Neural progenitor cell (in vitro differentiated cells): Measurements from ENCODE around the gene VSTM4. TPM values are rescaled to one million over a fixed set of nuclear protein-coding genes. Genes with fewer than 3 reads are reported as not detected.

Experiments used
- DNase-seq: peaks from one replicate; pipeline ENCODE4 v3.0.0-alpha.2; 2016; ENCODE audit warnings: low spot score
- H2AFZ ChIP-seq: fragments of 200-600 bp; sonication (generic); replicated peaks from 2 replicates; pipeline ENCODE4 v1.6.1; 2016; ENCODE audit warnings: antibody characterized with exemption
- H3F3A ChIP-seq: fragments of 200-600 bp; sonication (generic); 2 replicates; pipeline ENCODE4 v1.6.1; 2016; ENCODE audit warnings: antibody characterized with exemption, low read depth
- H3K27ac ChIP-seq: fragments of 200-600 bp; sonication (generic); 2 replicates; pipeline ENCODE4 v1.5.1; 2016; ENCODE audit warnings: mild to moderate bottlenecking
- H3K27me3 ChIP-seq: fragments of 200-600 bp; sonication (generic); 2 replicates; pipeline ENCODE4 v1.6.1; 2016; ENCODE audit warnings: mild to moderate bottlenecking, moderate library complexity
- H3K36me3 ChIP-seq: fragments of 200-600 bp; sonication (generic); 2 replicates; pipeline ENCODE4 v1.5.1; 2016
- H3K4me1 ChIP-seq: fragments of 200-600 bp; sonication (generic); 2 replicates; pipeline ENCODE4 v1.6.1; 2016; ENCODE audit warnings: mixed run types
- H3K4me2 ChIP-seq: fragments of 200-600 bp; sonication (generic); 2 replicates; pipeline ENCODE4 v1.6.1; 2016
- H3K4me3 ChIP-seq: fragments of 200-600 bp; sonication (generic); 2 replicates; pipeline ENCODE4 v1.5.1; 2016
- H3K79me2 ChIP-seq: fragments of 200-600 bp; sonication (generic); 2 replicates; pipeline ENCODE4 v1.6.1; 2016; ENCODE audit warnings: low read depth
- H3K9ac ChIP-seq: fragments of 200-600 bp; sonication (generic); 2 replicates; pipeline ENCODE4 v1.6.1; 2016
- H3K9me3 ChIP-seq: fragments of 200-600 bp; sonication (generic); 2 replicates; pipeline ENCODE4 v1.5.1; 2016; ENCODE audit warnings: low read depth
- H4K20me1 ChIP-seq: fragments of 200-600 bp; sonication (generic); 2 replicates; pipeline ENCODE4 v1.6.1; 2016; ENCODE audit warnings: low read depth
- H3K27ac Mint-ChIP-seq: 3 replicates; pipeline ENCODE4 v1.8.0; 2021; ENCODE audit warnings: mixed read lengths
- H3K27me3 Mint-ChIP-seq: 2 replicates; pipeline ENCODE4 v1.8.0; 2022; ENCODE audit warnings: low read depth, mild to moderate bottlenecking, inconsistent platforms, moderate library complexity, mixed read lengths; ENCODE audit not compliant: insufficient read depth
- H3K36me3 Mint-ChIP-seq: 3 replicates; pipeline ENCODE4 v1.8.0; 2021; ENCODE audit warnings: mixed read lengths
- H3K4me1 Mint-ChIP-seq: 3 replicates; pipeline ENCODE4 v1.8.0; 2021; ENCODE audit warnings: mixed read lengths
- H3K4me3 Mint-ChIP-seq: 3 replicates; pipeline ENCODE4 v1.8.0; 2021; ENCODE audit warnings: mild to moderate bottlenecking, moderate library complexity, mixed read lengths
- H3K9me3 Mint-ChIP-seq: 3 replicates; pipeline ENCODE4 v1.8.0; 2020; ENCODE audit warnings: mixed read lengths
- EZH2 ChIP-seq: fragments of 200-600 bp; sonication (generic); IDR thresholded peaks from 2 replicates; pipeline ENCODE4 v1.6.1; 2017; ENCODE audit warnings: antibody characterized with exemption, mild to moderate bottlenecking, moderate library complexity
- EZH2phosphoT487 ChIP-seq: fragments of 200-600 bp; sonication (generic); IDR thresholded peaks from 2 replicates; pipeline ENCODE4 v1.6.1; 2017; ENCODE audit warnings: antibody characterized with exemption
- total RNA-seq: library from RNA; depleted of rRNA; stranded (reverse); fragments of >200 nt; gene quantifications from 2 replicates; pipeline ENCODE4 v1.2.3, GENCODE V29; 2015; ENCODE audit warnings: low replicate concordance
- TF ChIP-seq, protein P1 (sequence below): fragments of 200-600 bp; sonication (generic); IDR thresholded peaks from 2 replicates; pipeline ENCODE4 v1.5.1; 2017; ENCODE audit warnings: antibody characterized with exemption, mild to moderate bottlenecking

VSTM4 gene
- total RNA-seq, 1 donor from 2014 or later, result 0.92 TPM

DNA sequence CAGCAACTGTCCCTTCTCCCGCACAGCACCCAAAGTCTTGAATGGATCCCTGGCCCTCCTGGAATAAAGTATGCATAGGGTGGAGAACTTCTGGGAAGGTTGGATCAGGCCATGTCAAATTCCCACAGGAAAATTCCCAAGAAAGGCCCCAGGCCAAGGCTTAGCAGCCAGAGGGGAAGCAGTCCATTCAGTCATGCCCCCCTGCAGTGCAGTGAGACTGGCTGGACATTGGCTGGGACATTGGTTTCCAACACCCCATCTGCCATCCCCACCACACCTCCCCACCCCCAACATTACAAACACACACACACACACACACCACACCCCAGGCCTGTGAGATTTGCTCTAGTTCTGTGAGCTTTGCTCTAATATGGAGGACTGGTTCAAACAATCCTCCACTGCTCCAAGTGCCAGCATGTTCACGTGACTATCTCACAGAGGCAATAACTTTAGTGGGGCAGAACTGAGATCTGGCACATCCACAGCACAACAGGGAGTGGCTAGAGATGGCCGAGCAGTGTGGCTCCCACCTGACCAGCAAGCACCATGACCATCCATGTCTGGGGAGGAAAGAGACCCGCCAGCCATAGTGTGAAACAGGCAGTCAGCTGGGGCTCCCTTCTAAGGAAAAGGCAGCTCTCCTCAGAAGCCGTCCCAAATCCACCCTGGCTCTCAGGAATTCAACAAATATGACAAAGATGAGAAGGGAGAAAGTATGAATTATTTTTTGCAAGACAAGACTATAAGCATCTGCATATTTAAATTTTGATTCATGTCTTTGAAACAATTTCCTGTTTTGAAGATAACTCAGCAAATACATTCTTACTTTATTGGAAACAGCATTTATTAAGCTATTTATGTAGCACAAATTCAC, 25.2 kb upstream of the VSTM4 start:
- DNase-seq, result no peak
- Mint-ChIP-seq H3K27ac (no peak overlapping the region), H3K36me3 (no peaks in the 10 kb centered on the region), H3K4me3 (no peak overlapping the region), H3K27me3 (peaks cover 14% of the 10 kb centered on the region), H3K4me1 (peaks cover 13% of the 10 kb centered on the region), H3K9me3 (no peaks in the 10 kb centered on the region)
- H2AFZ ChIP-seq, result no peak overlapping the region
- H3K4me2 ChIP-seq, result no peak overlapping the region
- no peak overlapping the region for H3K4me3 ChIP-seq
- no peaks in the 10 kb centered on the region for H3K4me1 ChIP-seq
- H3K36me3 ChIP-seq, result no peaks in the 10 kb centered on the region
- no peak overlapping the region for H3K9ac ChIP-seq
- H3K9me3 ChIP-seq, result no peaks in the 10 kb centered on the region
- H3K79me2 ChIP-seq, result no peaks in the 10 kb centered on the region
- TF ChIP-seq EZH2phosphoT487, result no peak
- H3K27ac ChIP-seq, result no peak overlapping the region
- H3F3A ChIP-seq, result no peaks in the 10 kb centered on the region
- H4K20me1 ChIP-seq, result no peaks in the 10 kb centered on the region
- no peaks in the 10 kb centered on the region for H3K27me3 ChIP-seq

DNA sequence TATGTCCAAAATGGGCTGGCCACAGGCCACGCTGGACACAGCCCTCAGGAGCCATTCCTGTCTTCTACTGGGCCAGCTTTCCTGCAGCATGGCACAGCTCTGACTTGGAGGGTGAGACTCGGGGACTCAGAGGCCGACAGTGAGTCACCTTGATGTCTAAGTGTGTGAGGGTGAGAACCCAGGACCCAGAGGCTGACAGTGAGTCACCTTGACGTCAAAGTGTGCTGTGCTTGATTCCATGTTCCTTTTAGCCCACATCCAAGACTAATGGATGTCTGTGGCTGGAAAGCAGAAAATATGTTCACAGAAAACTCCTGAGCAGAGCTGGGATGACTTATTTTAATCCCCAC, 24.5 kb upstream of the VSTM4 start:
- TF ChIP-seq EZH2phosphoT487 (no peak), EZH2 (no peak)
- TF ChIP-seq, protein P1, sequence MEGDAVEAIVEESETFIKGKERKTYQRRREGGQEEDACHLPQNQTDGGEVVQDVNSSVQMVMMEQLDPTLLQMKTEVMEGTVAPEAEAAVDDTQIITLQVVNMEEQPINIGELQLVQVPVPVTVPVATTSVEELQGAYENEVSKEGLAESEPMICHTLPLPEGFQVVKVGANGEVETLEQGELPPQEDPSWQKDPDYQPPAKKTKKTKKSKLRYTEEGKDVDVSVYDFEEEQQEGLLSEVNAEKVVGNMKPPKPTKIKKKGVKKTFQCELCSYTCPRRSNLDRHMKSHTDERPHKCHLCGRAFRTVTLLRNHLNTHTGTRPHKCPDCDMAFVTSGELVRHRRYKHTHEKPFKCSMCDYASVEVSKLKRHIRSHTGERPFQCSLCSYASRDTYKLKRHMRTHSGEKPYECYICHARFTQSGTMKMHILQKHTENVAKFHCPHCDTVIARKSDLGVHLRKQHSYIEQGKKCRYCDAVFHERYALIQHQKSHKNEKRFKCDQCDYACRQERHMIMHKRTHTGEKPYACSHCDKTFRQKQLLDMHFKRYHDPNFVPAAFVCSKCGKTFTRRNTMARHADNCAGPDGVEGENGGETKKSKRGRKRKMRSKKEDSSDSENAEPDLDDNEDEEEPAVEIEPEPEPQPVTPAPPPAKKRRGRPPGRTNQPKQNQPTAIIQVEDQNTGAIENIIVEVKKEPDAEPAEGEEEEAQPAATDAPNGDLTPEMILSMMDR, result no peak
- H3K9me3 ChIP-seq, result no peaks in the 10 kb centered on the region
- Mint-ChIP-seq H3K36me3 (no peaks in the 10 kb centered on the region), H3K27ac (no peak overlapping the region), H3K9me3 (no peaks in the 10 kb centered on the region), H3K4me1 (peaks cover 13% of the 10 kb centered on the region), H3K4me3 (no peak overlapping the region), H3K27me3 (peaks cover 14% of the 10 kb centered on the region)
- H3K4me3 ChIP-seq, result no peak overlapping the region
- H3K27ac ChIP-seq, result no peak overlapping the region
- H3K79me2 ChIP-seq, result no peaks in the 10 kb centered on the region
- no peak overlapping the region for H3K4me2 ChIP-seq
- no peak overlapping the region for H2AFZ ChIP-seq
- no peaks in the 10 kb centered on the region for H3K36me3 ChIP-seq
- DNase-seq, result no peak
- no peaks in the 10 kb centered on the region for H3K27me3 ChIP-seq
- no peak overlapping the region for H3K9ac ChIP-seq
- no peaks in the 10 kb centered on the region for H3K4me1 ChIP-seq
- no peaks in the 10 kb centered on the region for H4K20me1 ChIP-seq
- no peaks in the 10 kb centered on the region for H3F3A ChIP-seq

DNA sequence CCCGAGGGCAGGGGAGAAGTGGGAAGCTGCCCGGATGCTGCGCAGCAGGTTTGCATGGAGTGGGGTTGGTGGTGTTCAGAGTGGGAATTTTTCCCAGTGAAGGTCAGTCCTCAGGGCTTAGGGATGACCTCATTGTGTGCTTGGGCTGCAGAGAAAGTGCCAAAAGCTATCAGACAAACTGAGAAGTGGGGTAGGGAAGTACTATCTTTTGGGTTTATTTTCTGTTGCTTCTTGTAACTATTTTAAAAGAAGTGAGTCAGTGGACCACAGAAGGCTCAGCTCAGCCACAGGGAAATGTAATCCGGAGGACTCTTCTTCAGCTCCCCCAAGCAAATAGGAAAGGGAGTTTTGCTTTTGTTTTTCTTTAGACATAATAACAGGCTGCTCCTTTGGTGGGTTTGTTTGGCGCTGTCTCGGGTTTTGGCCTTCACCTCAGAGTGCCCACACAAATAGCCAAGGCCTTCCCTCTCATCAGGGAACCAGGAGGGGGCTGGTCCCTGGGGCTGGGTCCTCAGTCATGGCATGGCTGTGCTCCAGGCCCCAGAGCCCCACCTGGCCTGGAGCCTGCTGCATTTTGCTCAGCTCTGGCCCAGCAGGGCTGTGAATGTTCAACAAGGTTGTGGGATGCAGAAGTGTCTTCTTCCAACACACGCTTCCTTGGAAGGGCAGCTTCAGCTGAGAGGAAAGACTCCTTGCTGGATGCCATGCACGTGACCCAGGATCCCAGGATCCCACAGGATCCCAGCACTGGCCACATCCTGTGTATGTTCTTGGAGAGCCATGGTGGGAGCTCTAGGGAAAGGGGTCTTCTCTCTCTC, 23.9 kb upstream of the VSTM4 start:
- Histone ChIP-seq H3K4me2 (no peak overlapping the region), H3K9ac (no peak overlapping the region), H3K27ac (no peak overlapping the region), H3K27me3 (no peaks in the 10 kb centered on the region), H3K4me1 (no peaks in the 10 kb centered on the region), H4K20me1 (no peaks in the 10 kb centered on the region), H2AFZ (no peak overlapping the region), H3F3A (no peaks in the 10 kb centered on the region), H3K4me3 (no peak overlapping the region), H3K79me2 (no peaks in the 10 kb centered on the region), H3K9me3 (no peaks in the 10 kb centered on the region), H3K36me3 (no peaks in the 10 kb centered on the region)
- Mint-ChIP-seq H3K27me3 (peaks cover 11% of the 10 kb centered on the region), H3K36me3 (no peaks in the 10 kb centered on the region), H3K9me3 (no peaks in the 10 kb centered on the region), H3K4me3 (no peak overlapping the region), H3K27ac (no peak overlapping the region), H3K4me1 (peaks cover 13% of the 10 kb centered on the region)
- TF ChIP-seq EZH2phosphoT487 (no peak), EZH2 (no peak)
- TF ChIP-seq, protein P1, result no peak
- no peak for DNase-seq
